Coronary artery (tissue), 2 donors: ENCODE results near the gene CREB5.
A peak's percentile ranks its signal among the peaks of the same experiment; 100 is the strongest.

Experiments
- DNase-seq: peaks from one replicate; pipeline ENCODE4 v3.0.0-alpha.2; 2017; ENCODE audit warnings: low spot score
- H3K27ac ChIP-seq, 2 donors: fragments of 200-600 bp; sonication (generic); one replicate each; pipeline ENCODE4 v1.5.1; 2016 to 2019
- H3K4me3 ChIP-seq: fragments of 200-600 bp; sonication (generic); 2 replicates; pipeline ENCODE4 v1.5.1; 2016; ENCODE audit warnings: mild to moderate bottlenecking, moderate library complexity
- TF ChIP-seq, protein P1 (sequence below): fragments of 200-600 bp; sonication (generic); IDR thresholded peaks from one replicate; pipeline ENCODE4 v1.5.1; 2019; ENCODE audit warnings: antibody characterized with exemption

The CREB5 gene

DNA sequence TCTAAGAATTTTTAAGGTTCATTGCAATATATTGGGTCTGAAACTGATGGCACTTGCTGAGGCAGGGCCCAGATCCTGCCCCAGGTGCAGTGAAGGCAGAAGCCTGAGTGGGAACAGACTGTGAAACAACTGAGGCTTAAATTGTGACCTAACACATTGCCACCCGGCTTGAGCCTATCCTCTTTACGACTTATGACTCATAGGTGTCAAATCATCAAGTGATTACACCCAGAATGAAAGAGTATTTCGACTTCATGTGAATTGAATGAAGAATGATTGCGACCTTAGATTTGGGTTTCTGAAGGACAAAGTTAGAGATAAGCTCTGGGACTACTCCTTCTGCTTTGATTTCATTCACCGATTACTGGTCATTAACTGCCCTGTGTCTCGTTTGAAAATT is 200.9 kb downstream of the CREB5 start:
- Histone ChIP-seq H3K4me3 (no peak overlapping the region), H3K27ac (no peak overlapping the region)
- TF ChIP-seq, protein P1, sequence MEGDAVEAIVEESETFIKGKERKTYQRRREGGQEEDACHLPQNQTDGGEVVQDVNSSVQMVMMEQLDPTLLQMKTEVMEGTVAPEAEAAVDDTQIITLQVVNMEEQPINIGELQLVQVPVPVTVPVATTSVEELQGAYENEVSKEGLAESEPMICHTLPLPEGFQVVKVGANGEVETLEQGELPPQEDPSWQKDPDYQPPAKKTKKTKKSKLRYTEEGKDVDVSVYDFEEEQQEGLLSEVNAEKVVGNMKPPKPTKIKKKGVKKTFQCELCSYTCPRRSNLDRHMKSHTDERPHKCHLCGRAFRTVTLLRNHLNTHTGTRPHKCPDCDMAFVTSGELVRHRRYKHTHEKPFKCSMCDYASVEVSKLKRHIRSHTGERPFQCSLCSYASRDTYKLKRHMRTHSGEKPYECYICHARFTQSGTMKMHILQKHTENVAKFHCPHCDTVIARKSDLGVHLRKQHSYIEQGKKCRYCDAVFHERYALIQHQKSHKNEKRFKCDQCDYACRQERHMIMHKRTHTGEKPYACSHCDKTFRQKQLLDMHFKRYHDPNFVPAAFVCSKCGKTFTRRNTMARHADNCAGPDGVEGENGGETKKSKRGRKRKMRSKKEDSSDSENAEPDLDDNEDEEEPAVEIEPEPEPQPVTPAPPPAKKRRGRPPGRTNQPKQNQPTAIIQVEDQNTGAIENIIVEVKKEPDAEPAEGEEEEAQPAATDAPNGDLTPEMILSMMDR, result no peak
- DNase-seq, result no peak

DNA sequence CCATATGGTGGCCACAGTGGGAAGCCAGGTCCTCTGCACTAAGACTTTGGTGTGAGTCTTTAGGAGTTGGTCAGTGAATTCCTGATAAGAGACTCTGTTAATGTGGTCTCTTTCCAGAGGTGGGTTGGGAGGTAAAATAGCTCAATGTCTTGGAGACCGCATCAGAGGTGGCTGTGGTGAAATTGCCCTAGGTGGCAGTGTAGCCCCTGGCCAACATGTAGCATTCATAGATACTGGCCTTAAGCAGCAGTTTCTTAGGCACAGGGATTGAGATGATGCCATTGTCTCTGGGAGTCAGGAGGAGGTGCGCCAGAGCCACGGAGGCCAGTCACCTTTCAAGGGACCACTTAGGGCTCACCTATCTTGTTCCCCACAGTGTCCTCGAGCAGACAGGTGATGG is 202.8 kb downstream of the CREB5 start:
- no peak for DNase-seq
- no peak overlapping the region for H3K27ac ChIP-seq
- H3K4me3 ChIP-seq, result no peak overlapping the region
- TF ChIP-seq, protein P1, result no peak

DNA sequence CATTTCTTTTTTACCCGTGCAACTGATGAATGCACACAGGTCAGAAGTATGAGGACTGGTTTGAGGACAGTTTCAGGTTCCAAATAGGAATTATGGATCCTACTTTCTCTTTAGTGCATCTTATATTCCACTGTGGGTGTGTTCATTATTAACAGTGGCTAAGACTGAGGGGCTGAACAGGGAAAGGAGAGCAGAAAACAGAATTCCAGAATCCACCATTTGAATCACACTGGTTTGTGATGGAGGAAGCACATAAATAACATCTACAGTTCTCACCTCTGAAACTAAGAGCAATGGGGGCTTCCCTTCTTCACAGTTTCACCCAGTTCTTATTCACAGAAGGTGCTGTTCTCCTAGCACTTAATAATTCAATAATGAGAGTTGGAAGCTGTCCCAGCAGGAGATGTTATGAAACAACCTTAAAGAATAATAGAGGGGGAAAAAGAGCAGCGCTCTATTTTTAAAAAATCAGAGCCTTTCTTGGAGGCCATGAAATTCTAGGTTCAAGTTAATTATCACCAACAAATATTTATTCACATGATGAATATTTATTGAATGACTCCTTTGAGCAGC is 205.1 kb downstream of the CREB5 start:
- TF ChIP-seq, protein P1, result no peak
- Histone ChIP-seq H3K27ac (no peak overlapping the region), H3K4me3 (no peak overlapping the region)
- DNase-seq, result no peak

DNA sequence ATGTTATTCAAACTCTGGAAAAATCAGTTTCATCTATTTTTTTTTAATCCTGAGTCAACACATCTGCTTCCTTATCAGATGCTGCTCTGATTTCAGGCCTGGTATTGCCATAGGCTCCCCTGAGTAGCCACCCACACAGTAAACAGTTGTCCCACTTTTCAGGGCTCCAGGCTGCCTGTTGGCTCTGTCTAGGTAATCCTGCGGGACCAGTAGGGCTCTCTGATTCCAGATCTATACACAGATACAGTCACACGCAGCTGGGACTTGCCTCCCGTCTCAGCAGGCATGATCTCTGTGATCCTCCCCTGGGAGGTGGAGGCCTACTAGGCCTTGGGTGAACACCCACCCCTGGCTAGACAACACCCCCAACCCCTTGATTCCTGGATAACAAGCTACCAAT is 206.1 kb downstream of the CREB5 start:
- Histone ChIP-seq H3K27ac (no peak overlapping the region), H3K4me3 (no peak overlapping the region)
- DNase-seq, result no peak
- TF ChIP-seq, protein P1, result no peak

DNA sequence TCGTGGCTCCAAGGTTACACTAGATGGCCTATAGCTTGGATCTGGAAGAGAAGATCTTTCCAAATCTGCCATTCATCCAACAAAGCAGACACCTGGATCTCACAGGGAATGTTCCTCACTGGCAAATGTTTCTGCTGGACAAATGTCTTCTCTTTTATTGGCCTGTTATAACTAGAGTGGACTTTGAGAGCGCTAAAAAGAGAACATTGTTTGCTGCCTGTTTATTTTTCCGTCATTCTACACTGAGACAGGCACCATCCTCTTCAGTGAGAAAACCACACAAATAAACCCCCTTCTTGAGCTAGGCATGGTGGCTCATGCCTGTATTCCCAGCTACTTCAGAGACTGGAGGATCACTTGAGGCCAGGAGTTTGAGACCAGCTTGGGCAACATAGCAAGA is 206.9 kb downstream of the CREB5 start:
- DNase-seq, result no peak
- H3K27ac ChIP-seq, result no peak overlapping the region
- H3K4me3 ChIP-seq, result no peak overlapping the region
- TF ChIP-seq, protein P1, result no peak

DNA sequence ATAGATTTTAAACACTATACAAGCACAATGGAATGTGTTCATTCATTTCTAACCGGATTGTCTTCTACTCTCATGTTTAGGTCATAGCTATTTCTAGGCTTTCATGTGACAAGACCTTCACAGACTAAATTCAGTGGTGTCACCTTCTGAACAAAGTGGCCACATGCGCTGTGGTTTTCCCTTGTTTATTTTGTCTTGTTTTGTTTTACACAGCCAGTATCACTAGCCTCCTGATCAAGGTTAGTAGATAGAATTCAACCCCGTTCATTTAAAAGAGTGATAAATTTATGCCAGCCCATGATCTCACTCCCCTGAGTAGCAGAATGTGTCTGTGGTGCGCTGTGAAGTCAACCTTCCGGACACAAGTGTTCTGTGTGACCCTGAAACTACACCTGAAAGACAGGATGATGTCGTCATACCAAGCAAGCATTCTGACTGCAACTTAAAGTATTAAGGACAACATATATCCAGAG is 209.1 kb downstream of the CREB5 start:
- TF ChIP-seq, protein P1, result no peak
- no peak for DNase-seq
- Histone ChIP-seq H3K27ac (peak overlapping the region in 1 of 2 donors; percentile 59), H3K4me3 (no peak overlapping the region)

DNA sequence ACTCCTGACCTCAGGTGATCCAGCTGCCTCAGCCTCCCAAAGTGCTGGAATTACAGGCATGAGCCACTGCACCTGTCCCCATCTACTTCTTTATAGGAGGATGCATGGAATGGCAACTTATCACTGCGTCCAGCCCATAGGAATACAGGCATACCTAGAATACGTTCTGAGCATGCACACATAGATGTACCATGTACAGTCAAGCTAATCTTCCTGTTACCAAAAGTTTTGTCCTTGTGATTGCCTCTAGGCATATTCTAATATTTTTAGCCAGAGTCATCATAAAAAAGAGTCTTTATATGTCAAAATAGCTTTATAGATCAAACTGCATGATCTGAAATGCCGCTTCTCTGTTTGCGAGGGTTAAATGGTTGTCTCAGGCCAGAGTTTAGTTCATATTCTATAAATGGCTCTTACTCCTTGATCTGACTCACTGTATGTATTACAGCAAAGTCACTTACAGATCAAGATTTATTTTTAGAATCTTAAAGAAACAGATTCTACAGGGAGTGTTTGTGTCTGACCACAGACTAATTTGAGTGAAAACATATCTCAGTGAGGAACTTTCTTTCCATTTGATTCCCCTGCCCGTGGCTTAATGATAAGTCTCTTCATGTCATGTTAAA is 210.9 kb downstream of the CREB5 start:
- TF ChIP-seq, protein P1, result no peak
- no peak for DNase-seq
- H3K4me3 ChIP-seq, result no peak overlapping the region
- H3K27ac ChIP-seq, result peak overlapping the region in 1 of 2 donors; percentile 8
